ENCODE data around the gene ENTPD2. TPM values are rescaled to one million over a fixed set of nuclear protein-coding genes. Genes with fewer than 3 reads are reported as not detected.
A peak's percentile ranks its signal among the peaks of the same experiment; 100 is the strongest.

The ENTPD2 gene
- total and polyA plus RNA-seq, 2 of the 4 experiments (the other 2 are of a cell fraction), result not detected

DNA sequence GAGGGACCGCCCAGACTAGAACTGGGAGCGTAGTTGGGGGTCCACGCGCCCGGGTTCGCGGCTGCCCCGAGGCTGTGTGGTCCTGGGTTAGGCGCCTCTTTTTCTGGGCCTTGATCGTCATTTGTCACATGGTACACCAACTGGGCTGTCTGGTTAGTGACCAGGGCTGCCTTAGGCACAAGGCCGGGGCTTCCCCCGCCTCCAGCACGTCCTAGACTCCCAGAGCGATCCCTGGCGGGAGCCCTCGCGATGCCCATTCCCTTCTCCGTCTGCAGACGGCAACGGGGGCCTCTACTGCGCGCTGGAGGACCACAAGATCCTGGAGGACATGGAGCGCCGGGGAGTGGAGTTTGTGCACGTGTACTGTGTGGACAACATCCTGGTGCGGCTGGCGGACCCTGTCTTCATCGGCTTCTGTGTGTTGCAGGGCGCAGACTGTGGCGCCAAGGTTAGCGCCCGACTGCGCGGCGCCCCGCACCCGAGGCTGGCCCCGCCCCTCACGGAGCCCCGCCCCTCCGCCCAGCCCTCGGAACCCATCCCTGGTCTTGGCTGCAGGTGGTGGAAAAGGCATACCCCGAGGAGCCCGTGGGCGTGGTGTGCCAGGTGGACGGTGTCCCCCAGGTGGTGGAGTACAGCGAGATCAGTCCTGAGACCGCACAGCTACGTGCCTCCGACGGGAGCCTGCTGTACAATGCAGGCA lies 25.0 kb upstream of the ENTPD2 start:
- POLR2A ChIA-PET (ENCODE audit: unreplicated experiment), result no interaction called here
- H3K79me1 ChIP-seq (ENCODE audit: low read depth in 1 of 2, low read length in 2 of 2), result peaks cover 8 to 37% of the 10 kb centered on the region in 2 experiments
- H4K20me1 ChIP-seq (ENCODE audit: insufficient read depth, low read length), result peaks cover 10% of the 10 kb centered on the region
- in situ Hi-C loops (cut with MboI; ENCODE audit: low sequenced_read_pairs), result no loop called here
- peak overlapping the region; percentile 99 for H3K4me3 ChIP-seq (ENCODE audit: insufficient read depth, low read depth, low read length)
- H3K4ac ChIP-seq (ENCODE audit: low read depth, low read length), result no peak overlapping the region
- H3K9me1 ChIP-seq (ENCODE audit: insufficient read depth, low read length), result peaks cover 4% of the 10 kb centered on the region
- H3K27ac ChIP-seq (ENCODE audit: insufficient read depth, low read length), result no peak overlapping the region
- intact Hi-C loops (cut with micrococcal nuclease), result no loop called here
- peak overlapping the region; percentile 89; the same call in 1 of the 2 replicates for H3K4me2 ChIP-seq (ENCODE audit: low read depth, low read length)
- WGBS, 2 experiments (ENCODE audit: extremely low coverage in 2 of 2, insufficient read length in 1 of 2), result 56% methylated on average over 23 of the region's 51 CpGs; no CpG with 5 or more reads in 1 of the 2 experiments
- peak overlapping the region; percentile 96 for H2AK9ac ChIP-seq (replicated peaks; ENCODE audit: low read depth, low read length, poor library complexity)
- CTCF ChIA-PET, result no interaction called here
- no peak overlapping the region for H3K18ac ChIP-seq (ENCODE audit: low read depth, low read length)
- H3K9ac ChIP-seq (ENCODE audit: low read depth, low read length), result no peak overlapping the region
- no peak overlapping the region for H2BK5ac ChIP-seq (ENCODE audit: low read depth, low read length, poor library complexity, severe bottlenecking)
- peak overlapping the region; percentile 2 for H2AFZ ChIP-seq (replicated peaks; ENCODE audit: low read length, poor library complexity)
- no peak overlapping the region for H2BK15ac ChIP-seq (ENCODE audit: low read depth, low read length)
- ATAC-seq (ENCODE audit: low read depth), result no peak
- no peak overlapping the region for H3K23ac ChIP-seq (ENCODE audit: low read depth, low read length)
- no peak for DNase-seq
- no peak overlapping the region for H4K5ac ChIP-seq (ENCODE audit: low read depth, low read length)
- TF ChIP-seq BHLHE40 (IDR thresholded peaks at IDR 0.05; ENCODE audit: low read depth, low read length) (no peak), CHD1 (IDR thresholded peaks at IDR 0.05; ENCODE audit: low read depth, low read length) (no peak), POLR2A (IDR thresholded peaks at IDR 0.05; ENCODE audit: low read depth, low read length) (no peak), NFE2L2 (IDR thresholded peaks at IDR 0.05; ENCODE audit: low read depth, low read length) (no peak), SMC3 (IDR thresholded peaks at IDR 0.05; ENCODE audit: low read depth, low read length) (no peak), RCOR1 (IDR thresholded peaks at IDR 0.05; ENCODE audit: insufficient replicate concordance, low read length) (no peak), RFX5 (IDR thresholded peaks at IDR 0.05; ENCODE audit: low read depth, low read length) (no peak), FOS (IDR thresholded peaks at IDR 0.05; ENCODE audit: low read depth, low read length) (no peak), RAD21 (IDR thresholded peaks at IDR 0.05; ENCODE audit: low read length) (no peak), MAZ (IDR thresholded peaks at IDR 0.05; ENCODE audit: borderline replicate concordance, low read depth, low read length) (no peak)
- TF ChIP-seq, protein P1, sequence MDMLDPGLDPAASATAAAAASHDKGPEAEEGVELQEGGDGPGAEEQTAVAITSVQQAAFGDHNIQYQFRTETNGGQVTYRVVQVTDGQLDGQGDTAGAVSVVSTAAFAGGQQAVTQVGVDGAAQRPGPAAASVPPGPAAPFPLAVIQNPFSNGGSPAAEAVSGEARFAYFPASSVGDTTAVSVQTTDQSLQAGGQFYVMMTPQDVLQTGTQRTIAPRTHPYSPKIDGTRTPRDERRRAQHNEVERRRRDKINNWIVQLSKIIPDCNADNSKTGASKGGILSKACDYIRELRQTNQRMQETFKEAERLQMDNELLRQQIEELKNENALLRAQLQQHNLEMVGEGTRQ (IDR thresholded peaks at IDR 0.05; ENCODE audit: low read depth, low read length), result no peak
- TF ChIP-seq, protein P2, sequence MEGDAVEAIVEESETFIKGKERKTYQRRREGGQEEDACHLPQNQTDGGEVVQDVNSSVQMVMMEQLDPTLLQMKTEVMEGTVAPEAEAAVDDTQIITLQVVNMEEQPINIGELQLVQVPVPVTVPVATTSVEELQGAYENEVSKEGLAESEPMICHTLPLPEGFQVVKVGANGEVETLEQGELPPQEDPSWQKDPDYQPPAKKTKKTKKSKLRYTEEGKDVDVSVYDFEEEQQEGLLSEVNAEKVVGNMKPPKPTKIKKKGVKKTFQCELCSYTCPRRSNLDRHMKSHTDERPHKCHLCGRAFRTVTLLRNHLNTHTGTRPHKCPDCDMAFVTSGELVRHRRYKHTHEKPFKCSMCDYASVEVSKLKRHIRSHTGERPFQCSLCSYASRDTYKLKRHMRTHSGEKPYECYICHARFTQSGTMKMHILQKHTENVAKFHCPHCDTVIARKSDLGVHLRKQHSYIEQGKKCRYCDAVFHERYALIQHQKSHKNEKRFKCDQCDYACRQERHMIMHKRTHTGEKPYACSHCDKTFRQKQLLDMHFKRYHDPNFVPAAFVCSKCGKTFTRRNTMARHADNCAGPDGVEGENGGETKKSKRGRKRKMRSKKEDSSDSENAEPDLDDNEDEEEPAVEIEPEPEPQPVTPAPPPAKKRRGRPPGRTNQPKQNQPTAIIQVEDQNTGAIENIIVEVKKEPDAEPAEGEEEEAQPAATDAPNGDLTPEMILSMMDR (conservative IDR thresholded peaks at IDR 0.05; ENCODE audit: low read depth, low read length), result no peak
- no peak overlapping the region for H2BK120ac ChIP-seq (ENCODE audit: low read depth, low read length)
- H2AK5ac ChIP-seq (ENCODE audit: low read depth, low read length), result peak overlapping the region; percentile 1; the same call in 1 of the 2 replicates
- H3K56ac ChIP-seq (ENCODE audit: extremely low read depth, insufficient read depth, low read length), result no peak overlapping the region
- dilution Hi-C loops (cut with HindIII; ENCODE audit: low sequenced_read_pairs, unreplicated experiment), result no loop called here
- no peak overlapping the region for H2BK20ac ChIP-seq (ENCODE audit: low read depth, low read length)
- H3K36me3 ChIP-seq (ENCODE audit: control insufficient read depth, insufficient read depth, low read length), result peaks cover 24% of the 10 kb centered on the region; the same call in 1 of the 2 replicates
- BruUV-seq (replicated peaks), result no TSS peak
- no peak overlapping the region for H4K91ac ChIP-seq (ENCODE audit: insufficient read depth, low read depth, low read length)
- H3K9me3 ChIP-seq (ENCODE audit: control insufficient read depth, insufficient read depth, low read length), result no peaks in the 10 kb centered on the region
- H4K8ac ChIP-seq (ENCODE audit: low read depth in 2 of 2, low read length in 2 of 2), result no peak overlapping the region
- no peaks in the 10 kb centered on the region for H3K27me3 ChIP-seq (ENCODE audit: control insufficient read depth, insufficient read depth, low read length)
- no peak overlapping the region for H3K14ac ChIP-seq (replicated peaks; ENCODE audit: low read depth, low read length)
- H3K4me1 ChIP-seq (ENCODE audit: control insufficient read depth, insufficient read depth, low read length), result peaks cover 10% of the 10 kb centered on the region

All from IMR-90 (cell line).